SJSA1 (cell line): Measurements from ENCODE around the gene NET1. TPM values are rescaled to one million over a fixed set of nuclear protein-coding genes. Genes with fewer than 3 reads are reported as not detected.

Experiments used
- DNase-seq, 2 experiments: peaks; one replicate each; pipeline ENCODE4 v3.0.0-alpha.2; 2015 to 2020; ENCODE audit warnings: low spot score in 2 of 2, low read depth in 1 of 2
- H3K27ac ChIP-seq: fragments of 250-450 bp; sonication (Bioruptor Pico); 2 replicates; pipeline ENCODE4 v1.5.1; 2020; ENCODE audit warnings: mild to moderate bottlenecking, moderate library complexity
- H3K27me3 ChIP-seq: fragments of 250-450 bp; sonication (Bioruptor Pico); replicated peaks from 2 replicates; pipeline ENCODE4 v1.5.1; 2020; ENCODE audit warnings: mild to moderate bottlenecking, moderate library complexity
- H3K36me3 ChIP-seq: fragments of 250-450 bp; sonication (Bioruptor Pico); 2 replicates; pipeline ENCODE4 v1.5.1; 2020; ENCODE audit warnings: mild to moderate bottlenecking
- H3K4me1 ChIP-seq: fragments of 250-450 bp; sonication (Bioruptor Pico); replicated peaks from 2 replicates; pipeline ENCODE4 v1.6.1; 2021; ENCODE audit warnings: mild to moderate bottlenecking
- H3K4me3 ChIP-seq: fragments of 250-450 bp; sonication (Bioruptor Pico); 2 replicates; pipeline ENCODE4 v1.5.1; 2020; ENCODE audit warnings: mild to moderate bottlenecking
- H3K9me3 ChIP-seq: fragments of 250-450 bp; sonication (Bioruptor Pico); replicated peaks from 2 replicates; pipeline ENCODE4 v1.5.1; 2020; ENCODE audit warnings: mild to moderate bottlenecking
- total RNA-seq: library from RNA; depleted of rRNA; stranded (reverse); fragments of >200 nt; shearing (Covaris generic); gene quantifications from 2 replicates; pipeline ENCODE4 v1.2.3, GENCODE V29; 2014

The NET1 gene
- total RNA-seq, 1 experiment from 2014 or later = 52.4 TPM

GRCh38 chr10:5479481-5480161, 67.3 kb downstream of the NET1 start:
- Histone ChIP-seq H3K4me3 (no peak overlapping the region), H3K4me1 (no peaks in the 10 kb centered on the region), H3K36me3 (no peaks in the 10 kb centered on the region), H3K27me3 (no peaks in the 10 kb centered on the region), H3K9me3 (no peaks in the 10 kb centered on the region), H3K27ac (no peak overlapping the region)
- DNase-seq = peak in 1 of 2 experiments; percentile 35

DNA sequence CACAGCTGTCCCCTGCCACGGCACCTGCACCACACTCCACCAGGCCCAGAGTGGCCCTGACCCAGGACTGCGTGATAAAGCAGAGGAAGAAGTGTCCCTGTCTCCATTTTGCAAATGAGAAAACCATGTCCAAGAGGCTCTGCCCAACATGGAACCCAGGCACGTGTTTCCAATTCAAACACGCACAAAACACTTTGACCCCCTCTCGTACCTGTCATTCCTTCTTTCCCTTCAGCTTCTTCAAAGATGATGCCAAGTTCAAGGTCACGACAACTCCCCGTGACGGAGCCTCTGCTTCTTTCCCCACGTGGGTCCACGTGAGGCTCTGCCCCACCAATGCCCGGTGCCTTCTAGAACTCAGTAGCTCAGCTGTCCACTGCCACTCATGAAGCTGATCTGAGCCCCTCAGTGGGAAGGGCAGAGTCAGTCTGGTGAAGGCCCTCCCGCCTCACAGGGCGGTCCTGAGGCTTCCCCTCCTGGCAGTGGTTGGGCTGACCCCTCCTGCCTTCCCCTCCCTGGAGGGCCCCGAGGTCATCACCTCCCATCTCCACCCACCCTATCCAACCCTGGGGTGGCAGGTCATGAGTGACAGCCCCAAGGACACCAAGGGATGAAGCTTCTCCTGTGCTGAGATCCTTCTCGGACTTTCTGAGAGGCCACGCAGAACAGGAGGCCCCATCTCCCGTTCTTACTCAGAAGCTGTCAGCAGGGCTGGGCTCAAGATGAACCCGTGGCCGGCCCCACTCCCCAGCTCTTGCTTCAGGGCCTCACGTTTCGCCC, 68.0 kb downstream of the NET1 start:
- Histone ChIP-seq H3K36me3 (no peaks in the 10 kb centered on the region), H3K4me3 (no peak overlapping the region), H3K27ac (no peak overlapping the region), H3K9me3 (no peaks in the 10 kb centered on the region), H3K4me1 (no peaks in the 10 kb centered on the region), H3K27me3 (no peaks in the 10 kb centered on the region)
- no peak for DNase-seq

- Histone ChIP-seq H3K27ac (no peak overlapping the region), H3K36me3 (no peaks in the 10 kb centered on the region), H3K4me3 (no peak overlapping the region), H3K27me3 (no peaks in the 10 kb centered on the region), H3K4me1 (no peaks in the 10 kb centered on the region), H3K9me3 (no peaks in the 10 kb centered on the region)
- DNase-seq = no peak
Observed at GRCh38 chr10:5481121-5481520, 68.8 kb downstream of the NET1 start.

- Histone ChIP-seq H3K27me3 (no peaks in the 10 kb centered on the region), H3K4me3 (no peak overlapping the region), H3K27ac (no peak overlapping the region), H3K4me1 (no peaks in the 10 kb centered on the region), H3K36me3 (no peaks in the 10 kb centered on the region), H3K9me3 (no peaks in the 10 kb centered on the region)
- DNase-seq = no peak
Observed at GRCh38 chr10:5482016-5482415, 69.7 kb downstream of the NET1 start.

DNA sequence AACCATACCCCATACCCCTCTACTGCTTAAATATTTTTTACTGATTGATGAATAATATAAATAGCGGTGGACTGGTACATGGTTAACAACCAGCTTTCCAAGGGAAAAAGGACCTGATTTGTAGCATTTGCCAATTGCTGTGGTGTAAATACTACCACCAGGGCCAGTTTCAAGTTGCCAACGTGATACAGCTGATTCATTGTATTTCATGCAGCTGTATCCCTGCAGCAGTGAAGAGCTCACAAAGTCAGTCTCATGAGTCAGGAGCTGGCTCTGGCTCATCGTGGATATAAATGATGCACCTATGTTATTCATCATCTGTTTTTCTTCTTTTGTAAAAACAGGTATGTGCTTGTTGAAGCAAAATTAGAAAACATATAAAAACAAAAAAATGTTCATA, 71.8 kb downstream of the NET1 start:
- Histone ChIP-seq H3K4me1 (no peaks in the 10 kb centered on the region), H3K9me3 (no peaks in the 10 kb centered on the region)
- no peak for DNase-seq

DNA sequence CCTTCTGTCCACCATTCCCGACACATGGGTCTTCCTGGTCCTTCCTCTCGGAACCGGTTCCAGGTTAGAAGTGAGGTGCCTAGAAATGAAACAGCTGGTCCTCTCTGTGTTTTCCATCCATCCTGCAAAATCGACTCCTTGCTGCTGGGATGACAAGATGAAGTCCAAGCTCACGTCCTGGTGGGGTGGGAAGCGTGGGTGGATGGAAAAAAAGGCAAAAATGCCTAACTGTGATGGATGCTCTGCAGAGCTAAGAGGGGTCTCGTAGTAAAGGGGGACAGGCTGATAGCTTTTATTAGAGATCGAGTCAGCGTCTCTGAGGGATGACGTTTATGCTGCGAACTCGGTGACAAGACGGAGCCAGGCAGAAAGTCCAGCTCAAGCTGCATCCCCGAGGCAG, 72.9 kb downstream of the NET1 start:
- Histone ChIP-seq H3K27me3 (no peaks in the 10 kb centered on the region), H3K27ac (no peak overlapping the region), H3K36me3 (no peaks in the 10 kb centered on the region), H3K9me3 (no peaks in the 10 kb centered on the region), H3K4me3 (no peak overlapping the region), H3K4me1 (no peaks in the 10 kb centered on the region)
- DNase-seq = no peak

More for the DNA sequence above, 71.8 kb downstream of the NET1 start:
- H3K27ac ChIP-seq = no peak overlapping the region
- no peaks in the 10 kb centered on the region for H3K27me3 ChIP-seq
- no peak overlapping the region for H3K4me3 ChIP-seq
- no peaks in the 10 kb centered on the region for H3K36me3 ChIP-seq

DNA sequence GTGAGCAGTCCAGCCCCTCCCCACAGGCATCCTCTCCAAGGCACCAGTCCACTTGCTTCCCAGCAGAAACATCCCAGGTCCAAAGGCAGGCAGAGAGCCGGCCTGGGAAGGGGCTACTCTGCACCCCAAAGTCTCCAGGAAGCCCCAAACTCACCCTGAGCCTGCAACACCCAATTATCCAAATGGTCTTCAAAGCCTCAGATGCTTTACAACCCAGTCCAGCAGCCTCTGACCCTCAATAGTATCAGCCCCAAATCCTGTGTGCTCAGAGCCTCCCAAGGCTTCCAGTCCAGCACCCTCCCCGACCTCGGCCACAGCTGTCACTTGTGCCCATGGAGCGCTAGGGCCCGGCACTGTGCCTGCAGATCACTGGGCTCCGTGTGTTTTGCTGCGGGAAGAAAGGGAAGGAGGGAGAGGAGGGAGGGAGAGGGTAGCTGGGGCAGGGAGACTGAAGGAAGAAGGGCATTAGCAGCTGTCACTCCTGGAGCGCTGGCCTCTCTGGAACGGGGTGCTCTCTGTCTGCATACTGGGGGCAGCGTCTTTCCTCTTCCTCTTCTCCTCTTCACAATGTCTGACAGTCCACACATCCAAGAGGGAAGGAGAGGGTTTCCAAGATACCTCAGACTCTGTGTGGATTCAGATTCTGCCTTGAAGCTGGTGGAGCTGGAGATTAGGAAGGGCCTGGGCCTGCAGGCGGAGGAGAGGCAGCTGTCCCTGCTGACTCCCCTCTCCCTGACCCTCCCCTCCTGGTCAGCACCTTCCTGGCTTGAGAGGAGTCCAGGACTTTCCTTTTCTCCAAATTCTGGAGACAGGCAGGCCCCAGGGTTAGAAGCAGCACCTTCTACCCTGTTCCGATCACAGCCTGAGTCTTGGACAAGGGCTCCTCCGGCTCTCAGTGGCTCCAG, 73.8 kb downstream of the NET1 start:
- no peak for DNase-seq
- Histone ChIP-seq H3K9me3 (no peaks in the 10 kb centered on the region), H3K27me3 (no peaks in the 10 kb centered on the region), H3K36me3 (no peaks in the 10 kb centered on the region), H3K4me3 (no peak overlapping the region), H3K27ac (no peak overlapping the region), H3K4me1 (no peaks in the 10 kb centered on the region)

GRCh38 chr10:5486853-5487235, 74.5 kb downstream of the NET1 start:
- H3K9me3 ChIP-seq = no peaks in the 10 kb centered on the region
- H3K4me3 ChIP-seq = no peak overlapping the region
- no peak for DNase-seq
- H3K27me3 ChIP-seq = no peaks in the 10 kb centered on the region
- no peaks in the 10 kb centered on the region for H3K36me3 ChIP-seq
- no peak overlapping the region for H3K27ac ChIP-seq
- H3K4me1 ChIP-seq = no peaks in the 10 kb centered on the region

- DNase-seq = no peak
- Histone ChIP-seq H3K27me3 (no peaks in the 10 kb centered on the region), H3K36me3 (no peaks in the 10 kb centered on the region), H3K4me3 (no peak overlapping the region), H3K9me3 (no peaks in the 10 kb centered on the region), H3K4me1 (no peaks in the 10 kb centered on the region), H3K27ac (no peak overlapping the region)
Observed at GRCh38 chr10:5488272-5489161, 76.2 kb downstream of the NET1 start.

DNA sequence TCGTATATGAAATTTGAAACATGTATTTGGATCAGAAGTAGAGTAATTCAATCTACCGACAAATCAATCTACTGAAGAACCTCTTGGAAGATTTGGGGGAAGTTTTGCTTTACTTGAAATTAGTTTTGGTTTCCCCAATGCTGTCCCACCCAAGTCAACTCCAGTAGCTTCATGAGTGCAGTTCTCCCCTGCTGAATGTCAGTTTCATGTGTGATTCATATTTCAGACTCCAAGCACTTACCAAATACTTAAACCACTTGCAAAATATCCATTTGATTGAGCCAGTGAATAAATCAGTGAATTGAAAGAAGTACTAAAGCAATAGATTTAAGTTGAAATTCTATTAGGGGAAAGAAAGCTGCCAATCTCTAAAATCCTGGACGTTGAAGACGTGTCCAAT, 77.7 kb downstream of the NET1 start:
- Histone ChIP-seq H3K27me3 (no peaks in the 10 kb centered on the region), H3K27ac (no peak overlapping the region), H3K9me3 (no peaks in the 10 kb centered on the region), H3K4me1 (no peaks in the 10 kb centered on the region), H3K4me3 (no peak overlapping the region), H3K36me3 (no peaks in the 10 kb centered on the region)
- DNase-seq = no peak

DNA sequence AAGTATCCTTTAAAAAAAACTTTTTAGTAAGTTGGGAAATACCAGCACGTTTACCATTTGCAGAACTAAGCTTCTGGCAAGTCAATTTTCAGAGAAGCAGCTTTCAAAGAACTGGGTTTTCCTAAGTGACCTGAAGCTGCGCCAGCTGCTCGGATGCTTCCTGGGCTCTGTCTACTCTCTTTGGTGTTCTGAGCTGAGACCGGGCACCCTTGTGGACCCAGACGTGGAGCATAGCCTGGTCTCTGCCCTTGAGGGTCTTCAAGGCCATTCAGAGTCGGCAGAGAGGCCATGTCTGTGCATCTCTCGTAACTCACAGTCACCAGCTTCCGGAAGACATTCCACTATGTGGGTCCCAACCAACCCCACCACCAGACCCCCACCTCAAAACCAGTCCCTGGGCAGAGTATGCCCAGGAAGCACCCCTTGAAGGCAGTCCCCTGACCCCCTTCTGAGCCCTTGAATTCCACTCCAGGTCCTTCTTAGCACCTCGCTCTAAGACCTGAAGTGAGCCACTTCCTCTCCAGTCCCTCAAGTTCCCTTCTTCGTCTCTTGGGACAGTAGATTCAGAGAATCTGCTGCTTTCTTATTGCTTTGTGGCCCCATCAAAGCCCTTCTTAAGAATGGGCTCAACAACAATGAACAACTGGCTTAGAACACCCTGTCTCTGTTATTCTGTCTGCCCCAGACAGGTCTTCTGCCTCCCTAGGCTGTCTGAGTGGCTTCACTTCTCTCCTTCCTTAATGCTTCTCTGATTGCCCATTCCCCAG, 78.5 kb downstream of the NET1 start:
- H3K4me1 ChIP-seq = no peaks in the 10 kb centered on the region
- no peak overlapping the region for H3K27ac ChIP-seq
- no peaks in the 10 kb centered on the region for H3K27me3 ChIP-seq
- no peaks in the 10 kb centered on the region for H3K9me3 ChIP-seq
- H3K36me3 ChIP-seq = no peaks in the 10 kb centered on the region
- H3K4me3 ChIP-seq = no peak overlapping the region
- no peak for DNase-seq

- Histone ChIP-seq H3K36me3 (no peaks in the 10 kb centered on the region), H3K27me3 (no peaks in the 10 kb centered on the region), H3K27ac (no peak overlapping the region), H3K9me3 (no peaks in the 10 kb centered on the region), H3K4me3 (no peak overlapping the region), H3K4me1 (no peaks in the 10 kb centered on the region)
- DNase-seq = no peak
Observed at GRCh38 chr10:5491477-5491876, 79.1 kb downstream of the NET1 start.
